ENCODE data around the gene EOLA1. TPM values are rescaled to one million over a fixed set of nuclear protein-coding genes. Genes with fewer than 3 reads are reported as not detected.

EOLA1 gene
- polyA plus RNA-seq, 2 of the 4 experiments (the other 2 are of a cell fraction) = 14.5 to 23.3 TPM

Other genes with a start within 250 kb of the EOLA1 start
- gene IDS, start 35.7 kb upstream of the EOLA1 start, polyA plus RNA-seq (2011; rRNA removed) = 120 and 135 TPM in 2 replicates
- gene IDS, start 35.7 kb upstream of the EOLA1 start, polyA plus RNA-seq (2017; fragmentation: RNase III; extraction: RNeasy Plus Mini Kit Qiagen cat#74134 plus additional on column Dnase treatment) = 40.6 to 46.8 TPM (median 44.5 TPM) in 3 replicates
- not detected in 2 replicates for gene HSFX3, start 8.9 kb downstream of the EOLA1 start, polyA plus RNA-seq (2011; rRNA removed)
- gene HSFX3, start 8.9 kb downstream of the EOLA1 start, polyA plus RNA-seq (2017; fragmentation: RNase III; extraction: RNeasy Plus Mini Kit Qiagen cat#74134 plus additional on column Dnase treatment) = not detected in 3 replicates
- 0.08 TPM in 1 of 2 replicates, not detected in the other for gene MAGEA9B, start 46.4 kb downstream of the EOLA1 start, polyA plus RNA-seq (2011; rRNA removed)
- gene MAGEA9B, start 46.4 kb downstream of the EOLA1 start, polyA plus RNA-seq (2017; fragmentation: RNase III; extraction: RNeasy Plus Mini Kit Qiagen cat#74134 plus additional on column Dnase treatment) = not detected in 3 replicates
- not detected in 2 replicates for gene HSFX2, start 54.3 kb downstream of the EOLA1 start, polyA plus RNA-seq (2011; rRNA removed)
- gene HSFX2, start 54.3 kb downstream of the EOLA1 start, polyA plus RNA-seq (2017; fragmentation: RNase III; extraction: RNeasy Plus Mini Kit Qiagen cat#74134 plus additional on column Dnase treatment) = 0.08 to 0.18 TPM (median 0.10 TPM) in 3 replicates
- gene TMEM185A, start 90.8 kb downstream of the EOLA1 start, polyA plus RNA-seq (2011; rRNA removed) = 24.3 and 25.1 TPM in 2 replicates
- gene TMEM185A, start 90.8 kb downstream of the EOLA1 start, polyA plus RNA-seq (2017; fragmentation: RNase III; extraction: RNeasy Plus Mini Kit Qiagen cat#74134 plus additional on column Dnase treatment) = 17.6 to 21.5 TPM (median 21.1 TPM) in 3 replicates
- not detected in 2 replicates for gene MAGEA11, start 171.0 kb downstream of the EOLA1 start, polyA plus RNA-seq (2011; rRNA removed)
- gene MAGEA11, start 171.0 kb downstream of the EOLA1 start, polyA plus RNA-seq (2017; fragmentation: RNase III; extraction: RNeasy Plus Mini Kit Qiagen cat#74134 plus additional on column Dnase treatment) = not detected in 3 replicates
- 0.44 and 0.49 TPM in 2 replicates for gene HSFX1, start 233.1 kb downstream of the EOLA1 start, polyA plus RNA-seq (2011; rRNA removed)
- 0.18 to 0.45 TPM (median 0.26 TPM) in 3 replicates for gene HSFX1, start 233.1 kb downstream of the EOLA1 start, polyA plus RNA-seq (2017; fragmentation: RNase III; extraction: RNeasy Plus Mini Kit Qiagen cat#74134 plus additional on column Dnase treatment)
- gene MAGEA9, start 240.9 kb downstream of the EOLA1 start, polyA plus RNA-seq (2011; rRNA removed) = not detected in 2 replicates
- not detected in 3 replicates for gene MAGEA9, start 240.9 kb downstream of the EOLA1 start, polyA plus RNA-seq (2017; fragmentation: RNase III; extraction: RNeasy Plus Mini Kit Qiagen cat#74134 plus additional on column Dnase treatment)